Astrocyte (in vitro differentiated cells and primary cell): ENCODE results near the gene PTPRN2. TPM values are rescaled to one million over a fixed set of nuclear protein-coding genes. Genes with fewer than 3 reads are reported as not detected.

Experiments
- DNase-seq: peaks from one replicate; pipeline ENCODE4 v3.0.0-alpha.2; 2010; ENCODE audit warnings: low read depth
- FAIRE-seq: peaks from 2 replicates; lab custom pipeline; 2011; peaks lifted over from hg19 to GRCh38; lab: Jason Lieb, UNC
- H2AFZ ChIP-seq: 2 replicates; pipeline ENCODE4 v1.6.0; 2012; ENCODE audit warnings: low read depth, low read length, inconsistent platforms
- H3K27ac ChIP-seq: 2 replicates; pipeline ENCODE4 v1.5.1; 2011; ENCODE audit warnings: low read depth, low read length, inconsistent platforms
- H3K27me3 ChIP-seq: 2 replicates; pipeline ENCODE4 v1.6.0; 2011; ENCODE audit warnings: low read length, inconsistent platforms; ENCODE audit not compliant: insufficient read depth
- H3K36me3 ChIP-seq: 2 replicates; pipeline ENCODE4 v1.5.1; 2011; ENCODE audit warnings: low read length, inconsistent platforms; ENCODE audit not compliant: insufficient read depth
- H3K4me1 ChIP-seq: 2 replicates; pipeline ENCODE4 v1.5.1; 2011; ENCODE audit warnings: low read length, inconsistent platforms; ENCODE audit not compliant: insufficient read depth
- H3K4me2 ChIP-seq: 2 replicates; pipeline ENCODE4 v1.6.0; 2012; ENCODE audit warnings: low read length, inconsistent platforms
- H3K4me3 ChIP-seq: 2 replicates; pipeline ENCODE4 v1.5.1; 2011; ENCODE audit warnings: low read depth, mild to moderate bottlenecking, low read length, inconsistent platforms; ENCODE audit not compliant: insufficient read depth
- H3K79me2 ChIP-seq: 2 replicates; pipeline ENCODE4 v1.6.0; 2012; ENCODE audit warnings: mild to moderate bottlenecking, low read length, inconsistent platforms; ENCODE audit not compliant: insufficient read depth
- H3K9ac ChIP-seq: 2 replicates; pipeline ENCODE4 v1.6.0; 2012; ENCODE audit warnings: mild to moderate bottlenecking, low read length, inconsistent platforms
- H3K9me3 ChIP-seq: 2 replicates; pipeline ENCODE4 v1.5.1; 2012; ENCODE audit warnings: low read depth, mild to moderate bottlenecking, low read length, inconsistent platforms; ENCODE audit not compliant: insufficient read depth
- H4K20me1 ChIP-seq: 2 replicates; pipeline ENCODE4 v1.6.0; 2012; ENCODE audit warnings: low read length, inconsistent platforms; ENCODE audit not compliant: insufficient read depth
- H3K27ac Mint-ChIP-seq: one replicate; pipeline ENCODE4 v1.8.0; 2021; ENCODE audit warnings: mild to moderate bottlenecking, mixed read lengths; ENCODE audit not compliant: unreplicated experiment
- H3K27me3 Mint-ChIP-seq: one replicate; pipeline ENCODE4 v1.8.0; 2021; ENCODE audit warnings: low read depth, mixed read lengths; ENCODE audit not compliant: unreplicated experiment
- H3K36me3 Mint-ChIP-seq: one replicate; pipeline ENCODE4 v1.8.0; 2021; ENCODE audit warnings: low read depth, mixed read lengths; ENCODE audit not compliant: unreplicated experiment
- H3K4me1 Mint-ChIP-seq: one replicate; pipeline ENCODE4 v1.8.0; 2021; ENCODE audit warnings: low read depth, mixed read lengths; ENCODE audit not compliant: unreplicated experiment
- H3K4me3 Mint-ChIP-seq: one replicate; pipeline ENCODE4 v1.8.0; 2021; ENCODE audit warnings: mild to moderate bottlenecking, moderate library complexity, mixed read lengths; ENCODE audit not compliant: unreplicated experiment
- H3K9me3 Mint-ChIP-seq: one replicate; pipeline ENCODE4 v1.8.0; 2021; ENCODE audit warnings: mild to moderate bottlenecking, mixed read lengths; ENCODE audit not compliant: unreplicated experiment
- CTCF ChIP-seq: IDR thresholded peaks from 2 replicates; pipeline ENCODE4 v1.5.1; 2011; ENCODE audit warnings: low read depth, mild to moderate bottlenecking, inconsistent platforms, low read length, moderate library complexity; ENCODE audit not compliant: insufficient read depth
- EZH2 ChIP-seq: IDR thresholded peaks from 2 replicates; pipeline ENCODE4 v1.6.1; 2012; ENCODE audit warnings: mild to moderate bottlenecking, low read length, inconsistent platforms; ENCODE audit not compliant: insufficient read depth
- total RNA-seq: library from RNA; stranded (reverse); gene quantifications from 2 replicates; pipeline ENCODE4 v1.2.1, GENCODE V29; 2021

The PTPRN2 gene
- total RNA-seq, 1 donor from 2014 or later = 0.09 TPM

GRCh38 chr7:157635148-157635500 lies 952.5 kb downstream of the PTPRN2 start:
- Histone ChIP-seq H2AFZ (no peak overlapping the region), H3K4me3 (no peak overlapping the region), H3K4me1 (no peaks in the 10 kb centered on the region), H3K79me2 (no peaks in the 10 kb centered on the region), H3K9ac (no peak overlapping the region), H3K9me3 (peaks cover 2% of the 10 kb centered on the region), H4K20me1 (no peaks in the 10 kb centered on the region), H3K4me2 (no peak overlapping the region), H3K36me3 (no peaks in the 10 kb centered on the region), H3K27me3 (no peaks in the 10 kb centered on the region), H3K27ac (no peak overlapping the region)
- Mint-ChIP-seq H3K9me3 (peaks cover 20% of the 10 kb centered on the region), H3K4me3 (no peak overlapping the region), H3K27me3 (no peaks in the 10 kb centered on the region), H3K4me1 (no peaks in the 10 kb centered on the region), H3K27ac (no peak overlapping the region), H3K36me3 (no peaks in the 10 kb centered on the region)
- DNase-seq (no peak), FAIRE-seq (no peak)
- no peak for TF ChIP-seq EZH2
- TF ChIP-seq CTCF = no peak

GRCh38 chr7:157634401-157635147 lies 953.0 kb downstream of the PTPRN2 start:
- no peaks in the 10 kb centered on the region for H3K79me2 ChIP-seq
- H3K9me3 ChIP-seq = peaks cover under 1% of the 10 kb centered on the region
- H4K20me1 ChIP-seq = no peaks in the 10 kb centered on the region
- H3K4me2 ChIP-seq = no peak overlapping the region
- H2AFZ ChIP-seq = no peak overlapping the region
- H3K4me1 Mint-ChIP-seq = no peaks in the 10 kb centered on the region
- no peak overlapping the region for H3K27ac ChIP-seq
- no peaks in the 10 kb centered on the region for H3K27me3 ChIP-seq
- no peak overlapping the region for H3K4me3 ChIP-seq
- TF ChIP-seq EZH2 (no peak), CTCF (no peak)
- DNase-seq = no peak
- no peaks in the 10 kb centered on the region for H3K36me3 ChIP-seq
- no peaks in the 10 kb centered on the region for H3K4me1 ChIP-seq
- H3K27ac Mint-ChIP-seq = no peak overlapping the region
- FAIRE-seq = no peak
- H3K9me3 Mint-ChIP-seq = peaks cover 15% of the 10 kb centered on the region
- no peaks in the 10 kb centered on the region for H3K36me3 Mint-ChIP-seq
- no peaks in the 10 kb centered on the region for H3K27me3 Mint-ChIP-seq
- H3K4me3 Mint-ChIP-seq = no peak overlapping the region
- H3K9ac ChIP-seq = no peak overlapping the region

- Histone ChIP-seq H4K20me1 (no peaks in the 10 kb centered on the region), H3K27me3 (no peaks in the 10 kb centered on the region), H3K9me3 (no peaks in the 10 kb centered on the region), H3K4me2 (no peak overlapping the region), H3K27ac (no peak overlapping the region), H3K4me1 (no peaks in the 10 kb centered on the region), H3K9ac (no peak overlapping the region), H3K36me3 (no peaks in the 10 kb centered on the region), H2AFZ (no peak overlapping the region), H3K79me2 (no peaks in the 10 kb centered on the region), H3K4me3 (no peak overlapping the region)
- FAIRE-seq = no peak
- Mint-ChIP-seq H3K9me3 (peaks cover 15% of the 10 kb centered on the region), H3K27me3 (no peaks in the 10 kb centered on the region), H3K36me3 (no peaks in the 10 kb centered on the region), H3K4me3 (no peak overlapping the region), H3K4me1 (no peaks in the 10 kb centered on the region), H3K27ac (no peak overlapping the region)
- TF ChIP-seq EZH2 (no peak), CTCF (no peak)
- no peak for DNase-seq
These were observed 954.0 kb downstream of the PTPRN2 start for GRCh38 chr7:157633465-157634185.
